RWPE1 (cell line): ENCODE data around the gene DRC3.

ENCODE experiments used
- CTCF ChIA-PET: fragments of 350-600 bp; sonication (Branson Sonifier 250); formaldehyde crosslinking; extraction: SDS; loops from one replicate; lab custom pipeline; 2021; lab: Yijun Ruan, JAX
- POLR2A ChIA-PET: fragments of 400-600 bp; formaldehyde crosslinking; extraction: SDS; loops from one replicate; lab custom pipeline; 2020; ENCODE audit warnings: antibody characterized with exemption; ENCODE audit not compliant: low non-redundant PET; lab: Yijun Ruan, JAX
- DNase-seq: peaks from one replicate; pipeline ENCODE4 v3.0.0; 2012; ENCODE audit warnings: low spot score
- H3K27ac ChIP-seq: fragments of 450-650 bp; 2 replicates; pipeline ENCODE4 v1.5.1; 2017
- CTCF ChIP-seq: fragments of 450-650 bp; conservative IDR thresholded peaks from 2 replicates; pipeline ENCODE4 v1.5.1; 2017; ENCODE audit warnings: low read depth, mild to moderate bottlenecking

The DRC3 gene

GRCh38 chr17:18006495-18007239 is 34.0 kb downstream of the DRC3 start:
- no peak for TF ChIP-seq CTCF
- no peak for DNase-seq
- POLR2A ChIA-PET, result no interaction called here
- peak overlapping the region; percentile 11; the same call in 1 of the 2 replicates for H3K27ac ChIP-seq
- CTCF ChIA-PET, result no interaction called here

GRCh38 chr17:18008496-18009268 is 36.0 kb downstream of the DRC3 start:
- POLR2A ChIA-PET, result no interaction called here
- TF ChIP-seq CTCF, result no peak
- CTCF ChIA-PET, result interaction anchor here (0.6 kb wide), 2 partner anchors 43 to 78 kb away, joined by 3 read pairs; no protein-coding TSS in a partner anchor
- H3K27ac ChIP-seq, result peak overlapping the region; percentile 11; the same call in 1 of the 2 replicates
- DNase-seq, result peak; percentile 28

- ChIA-PET POLR2A (no interaction called here), CTCF (no interaction called here)
- no peak for DNase-seq
- H3K27ac ChIP-seq, result no peak overlapping the region
- no peak for TF ChIP-seq CTCF
Measured at GRCh38 chr17:18009609-18010420, 37.2 kb downstream of the DRC3 start.

- TF ChIP-seq CTCF, result no peak
- no peak overlapping the region for H3K27ac ChIP-seq
- POLR2A ChIA-PET, result no interaction called here
- DNase-seq, result no peak
- CTCF ChIA-PET, result interaction anchor here (0.6 kb wide), 1 partner anchor 88 kb away, joined by 3 read pairs; no protein-coding TSS in a partner anchor
Measured at GRCh38 chr17:18011286-18011685, 38.6 kb downstream of the DRC3 start.

GRCh38 chr17:18014006-18014405 is 41.3 kb downstream of the DRC3 start:
- no peak overlapping the region for H3K27ac ChIP-seq
- no peak for DNase-seq
- ChIA-PET POLR2A (no interaction called here), CTCF (interaction anchor here (0.6 to 1.1 kb wide), 3 partner anchors 9 to 1296 kb away, joined by 3 to 4 read pairs (median 3); no protein-coding TSS in a partner anchor)
- no peak for TF ChIP-seq CTCF

GRCh38 chr17:18015593-18015992 is 42.9 kb downstream of the DRC3 start:
- CTCF ChIA-PET, result no interaction called here
- no peak for DNase-seq
- no peak overlapping the region for H3K27ac ChIP-seq
- POLR2A ChIA-PET, result no interaction called here
- no peak for TF ChIP-seq CTCF
